ENCODE data around the gene CCDC28A. TPM values are rescaled to one million over a fixed set of nuclear protein-coding genes. Genes with fewer than 3 reads are reported as not detected.
A peak's percentile ranks its signal among the peaks of the same experiment; 100 is the strongest.

The CCDC28A gene
- total and polyA plus RNA-seq, 2 of the 4 experiments (the other 2 are of a cell fraction) = 6.8 to 8.0 TPM

DNA sequence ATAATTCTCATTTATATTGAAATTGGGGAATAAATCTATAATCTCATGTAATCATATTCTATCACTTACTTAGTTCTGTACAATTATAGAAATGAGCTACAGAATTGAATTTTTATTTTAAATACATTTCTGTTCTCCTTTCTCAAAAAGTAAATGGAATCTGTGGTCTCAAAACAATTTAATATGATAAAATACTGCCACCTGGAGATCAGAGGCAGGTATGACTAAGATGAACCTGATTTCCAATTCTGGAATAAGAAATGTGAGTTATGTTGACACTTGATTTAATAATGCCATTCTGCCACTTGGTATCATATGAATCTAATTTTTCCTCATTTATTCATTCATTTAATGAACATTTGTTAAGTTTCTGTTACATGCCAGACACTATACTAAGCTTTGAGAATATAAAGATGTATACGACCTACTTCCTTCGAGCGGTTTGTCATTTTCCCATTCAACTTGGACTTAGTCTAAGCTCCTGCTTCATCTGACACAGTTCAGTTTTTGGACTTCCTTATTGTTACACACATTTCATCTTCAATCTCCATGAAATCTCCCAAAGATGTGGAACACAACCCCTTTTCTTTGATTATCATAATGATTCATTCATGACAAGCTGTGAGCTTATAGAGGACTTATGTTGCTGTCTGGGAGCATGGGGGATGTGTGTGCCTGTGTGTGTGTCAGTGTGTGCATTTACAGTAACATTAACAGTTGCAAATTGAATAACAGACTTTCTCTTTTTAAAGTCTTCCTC lies 7.5 kb upstream of the CCDC28A start:
- H3K4ac ChIP-seq (ENCODE audit: low read depth, low read length) = no peak overlapping the region
- no peak overlapping the region for H2AK9ac ChIP-seq (replicated peaks; ENCODE audit: low read depth, low read length, poor library complexity)
- TF ChIP-seq CHD1 (IDR thresholded peaks at IDR 0.05; ENCODE audit: low read depth, low read length) (no peak), RFX5 (IDR thresholded peaks at IDR 0.05; ENCODE audit: low read depth, low read length) (no peak), CTCF (conservative IDR thresholded peaks at IDR 0.05; ENCODE audit: low read depth, low read length) (peak; percentile 71), SMC3 (IDR thresholded peaks at IDR 0.05; ENCODE audit: low read depth, low read length) (peak; percentile 73), MAZ (IDR thresholded peaks at IDR 0.05; ENCODE audit: borderline replicate concordance, low read depth, low read length) (no peak), NFE2L2 (IDR thresholded peaks at IDR 0.05; ENCODE audit: low read depth, low read length) (no peak), MAFK (IDR thresholded peaks at IDR 0.05; ENCODE audit: low read depth, low read length) (no peak), MXI1 (IDR thresholded peaks at IDR 0.05; ENCODE audit: borderline replicate concordance, low read depth, low read length) (no peak), RAD21 (IDR thresholded peaks at IDR 0.05; ENCODE audit: low read length) (peak; percentile 71)
- no peak overlapping the region for H2BK15ac ChIP-seq (ENCODE audit: low read depth, low read length)
- H3K4me3 ChIP-seq (ENCODE audit: insufficient read depth, low read depth, low read length) = no peak overlapping the region
- no peaks in the 10 kb centered on the region for H4K20me1 ChIP-seq (ENCODE audit: insufficient read depth, low read length)
- no peak overlapping the region for H3K27ac ChIP-seq (ENCODE audit: insufficient read depth, low read length)
- no peak overlapping the region for H4K91ac ChIP-seq (ENCODE audit: insufficient read depth, low read depth, low read length)
- H3K4me1 ChIP-seq (ENCODE audit: control insufficient read depth, insufficient read depth, low read length) = no peaks in the 10 kb centered on the region
- ChIA-PET CTCF (interaction anchor here (0.7 to 1.4 kb wide), 5 partner anchors 16 to 753 kb away, joined by 3 read pairs; no protein-coding TSS in a partner anchor), POLR2A (ENCODE audit: unreplicated experiment) (no interaction called here)
- no peak overlapping the region for H3K18ac ChIP-seq (ENCODE audit: low read depth, low read length)
- H3K79me1 ChIP-seq (ENCODE audit: low read depth in 1 of 2, low read length in 2 of 2) = no peaks in the 10 kb centered on the region
- H2AK5ac ChIP-seq (ENCODE audit: low read depth, low read length) = no peak overlapping the region
- no peak overlapping the region for H3K14ac ChIP-seq (replicated peaks; ENCODE audit: low read depth, low read length)
- H3K27me3 ChIP-seq (ENCODE audit: control insufficient read depth, insufficient read depth, low read length) = no peaks in the 10 kb centered on the region
- BruUV-seq (replicated peaks) = no TSS peak
- peak; percentile 56 for DNase-seq
- no peak overlapping the region for H2BK5ac ChIP-seq (ENCODE audit: low read depth, low read length, poor library complexity, severe bottlenecking)
- H3K23ac ChIP-seq (ENCODE audit: low read depth, low read length) = no peak overlapping the region
- no peaks in the 10 kb centered on the region for H3K9me3 ChIP-seq (ENCODE audit: control insufficient read depth, insufficient read depth, low read length)
- H3K4me2 ChIP-seq (ENCODE audit: low read depth, low read length) = no peak overlapping the region
- H2AFZ ChIP-seq (replicated peaks; ENCODE audit: low read length, poor library complexity) = no peak overlapping the region
- no peaks in the 10 kb centered on the region for H3K36me3 ChIP-seq (ENCODE audit: control insufficient read depth, insufficient read depth, low read length)
- intact Hi-C loops (cut with micrococcal nuclease) = loop anchor here (1.0 to 5.0 kb wide), 4 partner anchors 73 to 649 kb away; no protein-coding TSS in a partner anchor
- H2BK20ac ChIP-seq (ENCODE audit: low read depth, low read length) = no peak overlapping the region
- no peaks in the 10 kb centered on the region for H3K9me1 ChIP-seq (ENCODE audit: insufficient read depth, low read length)
- dilution Hi-C loops (cut with HindIII; ENCODE audit: low sequenced_read_pairs, unreplicated experiment) = no loop called here
- no peak overlapping the region for H3K56ac ChIP-seq (ENCODE audit: extremely low read depth, insufficient read depth, low read length)
- peak; percentile 56; the same call in 1 of the 2 replicates for ATAC-seq (ENCODE audit: low read depth)
- no peak overlapping the region for H2BK120ac ChIP-seq (ENCODE audit: low read depth, low read length)
- no peak overlapping the region for H3K9ac ChIP-seq (ENCODE audit: low read depth, low read length)
- WGBS, 2 experiments (ENCODE audit: extremely low coverage in 2 of 2, insufficient read length in 1 of 2) = no CpG with 5 or more reads among the region's 3 CpGs
- no peak overlapping the region for H4K8ac ChIP-seq (ENCODE audit: low read depth in 2 of 2, low read length in 2 of 2)
- no peak overlapping the region for H4K5ac ChIP-seq (ENCODE audit: low read depth, low read length)
- in situ Hi-C loops (cut with MboI; ENCODE audit: low sequenced_read_pairs) = loop anchor here (5.0 kb wide), 1 partner anchor 649 kb away; no protein-coding TSS in a partner anchor
